ENCODE measurements around the gene CD14.

DNA sequence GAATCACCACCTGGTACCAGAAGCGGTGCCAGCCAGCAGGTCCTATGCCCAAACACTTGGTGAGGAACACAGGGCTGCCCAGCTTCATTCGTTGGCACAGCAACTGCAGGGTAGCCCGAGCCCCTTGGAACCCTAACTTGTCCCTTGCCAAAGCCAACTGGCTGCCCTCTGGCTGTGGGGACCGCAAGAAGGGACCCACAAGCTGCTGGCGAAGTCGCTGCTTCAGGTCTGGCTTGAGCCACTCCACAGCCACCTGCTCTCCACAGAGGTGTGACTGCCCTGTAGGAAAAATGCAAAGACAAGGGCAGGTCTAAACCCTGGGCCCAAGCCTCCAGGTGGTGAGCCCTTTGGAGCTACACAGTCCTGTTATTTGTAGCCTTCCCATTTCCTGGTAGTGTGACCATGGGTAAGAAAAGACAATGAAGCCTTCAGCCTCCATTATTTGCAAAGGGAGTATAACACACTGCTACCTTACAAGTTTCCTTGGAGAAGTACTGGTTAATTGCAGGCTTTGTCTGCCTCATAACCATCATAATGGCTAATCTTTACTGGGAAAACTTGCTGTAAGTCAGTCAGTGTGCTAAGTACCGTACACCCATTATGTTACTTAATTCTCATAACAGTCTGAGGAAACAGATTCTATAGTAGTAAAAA lies 38.6 kb upstream of the CD14 start:
- TF ChIP-seq, protein P1, sequence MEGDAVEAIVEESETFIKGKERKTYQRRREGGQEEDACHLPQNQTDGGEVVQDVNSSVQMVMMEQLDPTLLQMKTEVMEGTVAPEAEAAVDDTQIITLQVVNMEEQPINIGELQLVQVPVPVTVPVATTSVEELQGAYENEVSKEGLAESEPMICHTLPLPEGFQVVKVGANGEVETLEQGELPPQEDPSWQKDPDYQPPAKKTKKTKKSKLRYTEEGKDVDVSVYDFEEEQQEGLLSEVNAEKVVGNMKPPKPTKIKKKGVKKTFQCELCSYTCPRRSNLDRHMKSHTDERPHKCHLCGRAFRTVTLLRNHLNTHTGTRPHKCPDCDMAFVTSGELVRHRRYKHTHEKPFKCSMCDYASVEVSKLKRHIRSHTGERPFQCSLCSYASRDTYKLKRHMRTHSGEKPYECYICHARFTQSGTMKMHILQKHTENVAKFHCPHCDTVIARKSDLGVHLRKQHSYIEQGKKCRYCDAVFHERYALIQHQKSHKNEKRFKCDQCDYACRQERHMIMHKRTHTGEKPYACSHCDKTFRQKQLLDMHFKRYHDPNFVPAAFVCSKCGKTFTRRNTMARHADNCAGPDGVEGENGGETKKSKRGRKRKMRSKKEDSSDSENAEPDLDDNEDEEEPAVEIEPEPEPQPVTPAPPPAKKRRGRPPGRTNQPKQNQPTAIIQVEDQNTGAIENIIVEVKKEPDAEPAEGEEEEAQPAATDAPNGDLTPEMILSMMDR (IDR thresholded peaks at IDR 0.05): no peak
- TF ChIP-seq POLR2A (IDR thresholded peaks at IDR 0.05): no peak
